ENCODE data around the gene HPCAL1. TPM values are rescaled to one million over a fixed set of nuclear protein-coding genes. Genes with fewer than 3 reads are reported as not detected.

The HPCAL1 gene
- total and polyA plus RNA-seq, 11 donors: 18.9 to 63.2 (median 40.5) TPM

DNA sequence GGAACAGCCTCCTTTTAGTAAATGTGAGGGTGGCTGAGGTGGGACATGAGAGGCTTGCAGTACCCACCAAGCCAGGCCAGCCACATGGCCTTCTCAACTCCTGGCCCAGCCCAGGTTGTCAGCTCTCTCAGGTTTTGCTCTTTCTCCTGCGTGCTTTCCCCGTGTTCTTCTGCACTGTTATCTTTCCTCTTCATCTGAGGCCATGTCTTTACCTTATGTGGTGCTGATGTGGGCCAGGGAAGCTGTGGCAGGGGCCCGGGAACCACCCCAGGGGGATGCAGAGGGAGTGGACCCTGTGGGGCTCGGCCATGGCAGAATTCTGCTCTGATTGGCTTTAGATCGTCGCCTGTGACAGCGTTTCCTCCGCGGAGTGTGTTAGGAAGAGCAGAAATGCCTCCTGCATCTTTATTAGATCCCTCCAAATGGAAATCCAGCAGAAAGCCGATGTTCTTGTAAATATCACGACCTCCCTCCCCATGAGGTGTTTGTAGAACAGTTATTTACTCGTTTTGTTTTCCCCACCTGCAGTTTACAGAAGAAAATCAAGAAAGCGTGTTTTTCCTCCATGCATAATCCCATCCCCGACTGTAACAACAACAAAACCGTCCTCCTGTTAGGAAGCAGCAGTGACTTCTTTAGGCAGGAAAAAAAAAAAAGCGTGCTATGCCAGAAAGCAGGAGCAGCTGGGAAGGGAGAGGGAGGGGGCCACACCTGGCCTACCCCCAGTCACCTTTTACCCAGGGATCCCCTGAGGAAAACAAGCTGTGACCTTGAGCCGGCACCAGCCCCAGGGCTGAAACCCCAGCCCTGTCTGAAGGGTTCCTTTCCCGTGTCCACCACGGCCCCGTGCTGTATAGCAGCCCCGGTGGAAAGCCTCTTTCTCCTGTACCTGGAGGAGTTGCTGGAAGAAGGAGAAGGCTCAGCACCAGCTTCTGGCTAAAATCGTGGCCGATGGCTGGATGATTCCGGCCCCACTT, 54.8 kb downstream of the HPCAL1 start:
- no peak for ATAC-seq
- WGBS, 4 donors: 86 to 93% (median 89%) methylated on average over 24 of the region's 24 CpGs

DNA sequence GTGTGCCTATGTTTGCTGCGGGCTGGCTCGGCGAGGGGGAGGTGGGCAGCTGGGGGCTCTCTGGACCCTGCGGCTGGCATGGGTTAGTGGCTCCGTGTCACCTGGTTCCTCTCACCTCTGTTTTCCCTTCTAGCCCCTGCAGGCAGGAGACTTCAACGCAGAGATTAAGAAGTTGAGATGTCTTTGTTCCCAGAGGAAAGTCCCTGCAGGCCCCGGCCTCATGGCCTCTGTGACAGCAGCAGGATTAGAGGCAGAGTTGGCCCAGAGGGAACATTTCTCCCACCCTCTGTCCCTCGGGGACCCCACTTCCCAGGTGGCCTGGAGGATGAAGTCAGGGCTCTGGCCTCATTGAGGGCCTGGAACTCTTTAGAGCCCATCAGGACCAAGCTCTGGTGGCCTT, 56.5 kb downstream of the HPCAL1 start:
- Histone ChIP-seq H3K27me3 (no peaks in the 10 kb centered on the region), H3K36me3 (peaks cover 0 to 12% (median 0%) of the 10 kb centered on the region in 9 donors), H3K9me3 (no peaks in the 10 kb centered on the region), H3K4me1 (peaks cover 0 to 33% (median 5%) of the 10 kb centered on the region in 12 donors), H3K4me3 (no peak overlapping the region), H3K27ac (no peak overlapping the region)
- 93 to 96% (median 94%) methylated on average over 7 to 8 of the region's 8 CpGs for WGBS, 4 donors
- TF ChIP-seq, protein P1, sequence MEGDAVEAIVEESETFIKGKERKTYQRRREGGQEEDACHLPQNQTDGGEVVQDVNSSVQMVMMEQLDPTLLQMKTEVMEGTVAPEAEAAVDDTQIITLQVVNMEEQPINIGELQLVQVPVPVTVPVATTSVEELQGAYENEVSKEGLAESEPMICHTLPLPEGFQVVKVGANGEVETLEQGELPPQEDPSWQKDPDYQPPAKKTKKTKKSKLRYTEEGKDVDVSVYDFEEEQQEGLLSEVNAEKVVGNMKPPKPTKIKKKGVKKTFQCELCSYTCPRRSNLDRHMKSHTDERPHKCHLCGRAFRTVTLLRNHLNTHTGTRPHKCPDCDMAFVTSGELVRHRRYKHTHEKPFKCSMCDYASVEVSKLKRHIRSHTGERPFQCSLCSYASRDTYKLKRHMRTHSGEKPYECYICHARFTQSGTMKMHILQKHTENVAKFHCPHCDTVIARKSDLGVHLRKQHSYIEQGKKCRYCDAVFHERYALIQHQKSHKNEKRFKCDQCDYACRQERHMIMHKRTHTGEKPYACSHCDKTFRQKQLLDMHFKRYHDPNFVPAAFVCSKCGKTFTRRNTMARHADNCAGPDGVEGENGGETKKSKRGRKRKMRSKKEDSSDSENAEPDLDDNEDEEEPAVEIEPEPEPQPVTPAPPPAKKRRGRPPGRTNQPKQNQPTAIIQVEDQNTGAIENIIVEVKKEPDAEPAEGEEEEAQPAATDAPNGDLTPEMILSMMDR (IDR thresholded peaks at IDR 0.05): no peak
- TF ChIP-seq POLR2A (IDR thresholded peaks at IDR 0.05): no peak
- ATAC-seq: no peak
- DNase-seq: no peak
- intact Hi-C loops (cut with DNase I): no loop called here

More for the DNA sequence above, 54.8 kb downstream of the HPCAL1 start:
- no peaks in the 10 kb centered on the region for H3K9me3 ChIP-seq
- H3K4me1 ChIP-seq: peaks cover 0 to 19% (median 3%) of the 10 kb centered on the region in 12 donors
- no peaks in the 10 kb centered on the region for H3K27me3 ChIP-seq
- intact Hi-C loops (cut with DNase I): no loop called here
- TF ChIP-seq POLR2A (IDR thresholded peaks at IDR 0.05): no peak
- TF ChIP-seq, protein P1 (IDR thresholded peaks at IDR 0.05): no peak
- DNase-seq: no peak
- no peak overlapping the region for H3K27ac ChIP-seq
- H3K36me3 ChIP-seq: peaks cover 0 to 12% (median 0%) of the 10 kb centered on the region in 9 donors
- H3K4me3 ChIP-seq: no peak overlapping the region

GRCh38 chr2:10359731-10360329, 57.1 kb downstream of the HPCAL1 start:
- peaks cover 0 to 8% (median 0%) of the 10 kb centered on the region in 9 donors for H3K36me3 ChIP-seq
- peaks cover 0 to 33% (median 5%) of the 10 kb centered on the region in 12 donors for H3K4me1 ChIP-seq
- intact Hi-C loops (cut with DNase I): no loop called here
- no peak for TF ChIP-seq POLR2A (IDR thresholded peaks at IDR 0.05)
- TF ChIP-seq, protein P1 (IDR thresholded peaks at IDR 0.05): no peak
- H3K27ac ChIP-seq: no peak overlapping the region
- DNase-seq (no peak), ATAC-seq (no peak)
- no peak overlapping the region for H3K4me3 ChIP-seq
- H3K9me3 ChIP-seq: no peaks in the 10 kb centered on the region
- 92 to 97% (median 94%) methylated on average over 20 to 21 of the region's 21 CpGs for WGBS, 4 donors
- H3K27me3 ChIP-seq: no peaks in the 10 kb centered on the region

- Histone ChIP-seq H3K4me3 (no peak overlapping the region), H3K27ac (no peak overlapping the region), H3K9me3 (no peaks in the 10 kb centered on the region), H3K4me1 (peaks cover 0 to 33% (median 5%) of the 10 kb centered on the region in 12 donors), H3K27me3 (no peaks in the 10 kb centered on the region), H3K36me3 (peaks cover 0 to 8% (median 0%) of the 10 kb centered on the region in 9 donors)
- no peak for TF ChIP-seq POLR2A (IDR thresholded peaks at IDR 0.05)
- TF ChIP-seq, protein P1 (IDR thresholded peaks at IDR 0.05): no peak
- intact Hi-C loops (cut with DNase I): no loop called here
- 95 to 98% (median 96%) methylated on average over 8 of the region's 8 CpGs for WGBS, 4 donors
- no peak for ATAC-seq
- no peak for DNase-seq
These were observed 57.8 kb downstream of the HPCAL1 start for GRCh38 chr2:10360460-10360849.
